Effector memory CD4-positive, alpha-beta T cell (primary cell): ENCODE results near the gene XYLT1.
"Not testable (repeated sequence)": the region's sequence is repeated elsewhere in the genome, so short reads cannot be mapped to it uniquely, and the experiment has no call there.

Experiments used
- DNase-seq, 3 donors: peaks; one replicate each; pipeline ENCODE4 v3.0.0-alpha.2; 2020
- H3K27ac ChIP-seq: 2 replicates; pipeline ENCODE4 v1.7.0; 2013; ENCODE audit warnings: mild to moderate bottlenecking, low read length, moderate library complexity; ENCODE audit not compliant: insufficient read depth, poor library complexity, severe bottlenecking
- H3K27me3 ChIP-seq: replicated peaks from 2 replicates; pipeline ENCODE4 v1.7.0; 2013; ENCODE audit warnings: mild to moderate bottlenecking, low read length; ENCODE audit not compliant: insufficient read depth, control insufficient read depth, poor library complexity, severe bottlenecking
- H3K36me3 ChIP-seq: 2 replicates; pipeline ENCODE4 v1.7.0; 2013; ENCODE audit warnings: mild to moderate bottlenecking, low read length, moderate library complexity; ENCODE audit not compliant: control insufficient read depth, insufficient read depth
- H3K4me1 ChIP-seq: 2 replicates; pipeline ENCODE4 v1.7.0; 2013; ENCODE audit warnings: low read length, mild to moderate bottlenecking; ENCODE audit not compliant: control insufficient read depth, insufficient read depth, poor library complexity, severe bottlenecking
- H3K4me3 ChIP-seq: 2 replicates; pipeline ENCODE4 v1.7.0; 2013; ENCODE audit warnings: low read length, low read depth, mild to moderate bottlenecking; ENCODE audit not compliant: insufficient read depth, poor library complexity, severe bottlenecking
- H3K9me3 ChIP-seq: 2 replicates; pipeline ENCODE4 v1.7.0; 2013; ENCODE audit warnings: mild to moderate bottlenecking, low read length, moderate library complexity; ENCODE audit not compliant: control insufficient read depth

Gene XYLT1

GRCh38 chr16:17416461-17417311, 54.1 kb downstream of the XYLT1 start:
- Histone ChIP-seq H3K4me1 (peaks cover 27% of the 10 kb centered on the region), H3K4me3 (peak overlapping the region; percentile 49), H3K9me3 (no peaks in the 10 kb centered on the region), H3K36me3 (no peaks in the 10 kb centered on the region), H3K27me3 (no peaks in the 10 kb centered on the region), H3K27ac (peak overlapping the region; percentile 66)
- DNase-seq: peak in 2 of 3 donors; percentile 18 to 19

- no peaks in the 10 kb centered on the region for H3K27me3 ChIP-seq
- no peak overlapping the region for H3K27ac ChIP-seq
- no peak for DNase-seq
- no peak overlapping the region for H3K4me3 ChIP-seq
- H3K9me3 ChIP-seq: no peaks in the 10 kb centered on the region
- H3K4me1 ChIP-seq: peaks cover 27% of the 10 kb centered on the region
- no peaks in the 10 kb centered on the region for H3K36me3 ChIP-seq
Observed at GRCh38 chr16:17414916-17415315, 55.8 kb downstream of the XYLT1 start.

- peaks cover 27% of the 10 kb centered on the region for H3K4me1 ChIP-seq
- H3K9me3 ChIP-seq: no peaks in the 10 kb centered on the region
- no peak overlapping the region for H3K4me3 ChIP-seq
- H3K27me3 ChIP-seq: no peaks in the 10 kb centered on the region
- no peak for DNase-seq
- no peak overlapping the region for H3K27ac ChIP-seq
- H3K36me3 ChIP-seq: no peaks in the 10 kb centered on the region
Observed at GRCh38 chr16:17414421-17414820, 56.3 kb downstream of the XYLT1 start.

- Histone ChIP-seq H3K36me3 (no peaks in the 10 kb centered on the region), H3K9me3 (no peaks in the 10 kb centered on the region), H3K4me3 (no peak overlapping the region), H3K4me1 (peaks cover 27% of the 10 kb centered on the region), H3K27ac (no peak overlapping the region), H3K27me3 (no peaks in the 10 kb centered on the region)
- no peak for DNase-seq
Observed at GRCh38 chr16:17413508-17413907, 57.3 kb downstream of the XYLT1 start.

GRCh38 chr16:17412791-17413190, 58.0 kb downstream of the XYLT1 start:
- Histone ChIP-seq H3K27me3 (no peaks in the 10 kb centered on the region), H3K36me3 (no peaks in the 10 kb centered on the region), H3K9me3 (no peaks in the 10 kb centered on the region), H3K4me1 (peaks cover 27% of the 10 kb centered on the region), H3K4me3 (no peak overlapping the region), H3K27ac (no peak overlapping the region)
- no peak for DNase-seq

- Histone ChIP-seq H3K27me3 (no peaks in the 10 kb centered on the region), H3K27ac (no peak overlapping the region), H3K4me3 (no peak overlapping the region), H3K4me1 (peaks cover 25% of the 10 kb centered on the region), H3K9me3 (no peaks in the 10 kb centered on the region), H3K36me3 (no peaks in the 10 kb centered on the region)
- no peak for DNase-seq
Observed at GRCh38 chr16:17412221-17412620, 58.5 kb downstream of the XYLT1 start.

GRCh38 chr16:17411263-17411662, 59.5 kb downstream of the XYLT1 start:
- H3K27me3 ChIP-seq: no peaks in the 10 kb centered on the region
- H3K9me3 ChIP-seq: no peaks in the 10 kb centered on the region
- no peak overlapping the region for H3K4me3 ChIP-seq
- no peak overlapping the region for H3K27ac ChIP-seq
- no peaks in the 10 kb centered on the region for H3K36me3 ChIP-seq
- peaks cover 18% of the 10 kb centered on the region for H3K4me1 ChIP-seq
- no peak for DNase-seq

- not testable (repeated sequence) for H3K4me3 ChIP-seq, H3K27ac ChIP-seq, H3K9me3 ChIP-seq, DNase-seq, H3K36me3 ChIP-seq, H3K27me3 ChIP-seq
- H3K4me1 ChIP-seq: peaks cover 14% of the 10 kb centered on the region
Observed at GRCh38 chr16:17410316-17410715, 60.4 kb downstream of the XYLT1 start.

- H3K4me3 ChIP-seq: no peak overlapping the region
- peaks cover 14% of the 10 kb centered on the region for H3K4me1 ChIP-seq
- no peaks in the 10 kb centered on the region for H3K36me3 ChIP-seq
- DNase-seq: no peak
- no peaks in the 10 kb centered on the region for H3K9me3 ChIP-seq
- no peaks in the 10 kb centered on the region for H3K27me3 ChIP-seq
- no peak overlapping the region for H3K27ac ChIP-seq
Observed at GRCh38 chr16:17409894-17410293, 60.9 kb downstream of the XYLT1 start.

- Histone ChIP-seq H3K27ac (no peak overlapping the region), H3K27me3 (no peaks in the 10 kb centered on the region), H3K4me1 (peaks cover 5% of the 10 kb centered on the region), H3K9me3 (no peaks in the 10 kb centered on the region), H3K4me3 (no peak overlapping the region), H3K36me3 (no peaks in the 10 kb centered on the region)
- DNase-seq: no peak
Observed at GRCh38 chr16:17408955-17409441, 61.8 kb downstream of the XYLT1 start.
